WI38 (cell line): Measurements from ENCODE around the gene LPP.

ENCODE experiments used
- H3K4me3 ChIP-seq: 2 replicates; pipeline ENCODE4 v1.5.1; 2011; ENCODE audit warnings: low read depth, mild to moderate bottlenecking, control low read depth, low read length
- CTCF ChIP-seq: IDR thresholded peaks from 2 replicates; pipeline ENCODE4 v1.5.1; 2012; ENCODE audit warnings: low read depth, mild to moderate bottlenecking, control low read depth, low read length

Gene LPP

GRCh38 chr3:188817935-188818269, 663.9 kb downstream of the LPP start:
- no peak for TF ChIP-seq CTCF

GRCh38 chr3:188818282-188818681, 664.3 kb downstream of the LPP start:
- no peak overlapping the region for H3K4me3 ChIP-seq
- TF ChIP-seq CTCF = no peak

More at GRCh38 chr3:188817935-188818269, 663.9 kb downstream of the LPP start:
- H3K4me3 ChIP-seq = no peak overlapping the region

- H3K4me3 ChIP-seq = no peak overlapping the region
- no peak for TF ChIP-seq CTCF
Observed at GRCh38 chr3:188819939-188820338, 666.0 kb downstream of the LPP start.

GRCh38 chr3:188822004-188822403, 668.0 kb downstream of the LPP start:
- no peak for TF ChIP-seq CTCF
- no peak overlapping the region for H3K4me3 ChIP-seq

GRCh38 chr3:188822411-188822810, 668.5 kb downstream of the LPP start:
- no peak overlapping the region for H3K4me3 ChIP-seq
- no peak for TF ChIP-seq CTCF

GRCh38 chr3:188824566-188824965, 670.6 kb downstream of the LPP start:
- TF ChIP-seq CTCF = no peak
- H3K4me3 ChIP-seq = no peak overlapping the region

- no peak overlapping the region for H3K4me3 ChIP-seq
- TF ChIP-seq CTCF = no peak
Observed at GRCh38 chr3:188825901-188826300, 671.9 kb downstream of the LPP start.

GRCh38 chr3:188826574-188826973, 672.6 kb downstream of the LPP start:
- no peak overlapping the region for H3K4me3 ChIP-seq
- TF ChIP-seq CTCF = no peak
